Fibroblast of mammary gland (primary cell): ENCODE measurements around the gene TOP2A.

Experiments
- DNase-seq: peaks from one replicate; pipeline ENCODE4 v3.0.0-alpha.2; 2010; ENCODE audit warnings: low read depth
- H3K4me3 ChIP-seq: 2 replicates; pipeline ENCODE4 v1.5.1; 2011; ENCODE audit warnings: low read depth, mild to moderate bottlenecking, low read length, moderate library complexity; ENCODE audit not compliant: control insufficient read depth
- TF ChIP-seq, protein P1 (sequence below): conservative IDR thresholded peaks from 2 replicates; pipeline ENCODE4 v1.5.1; 2011; ENCODE audit warnings: low read depth, low read length, inconsistent platforms; ENCODE audit not compliant: control insufficient read depth, insufficient read depth

TOP2A gene

DNA sequence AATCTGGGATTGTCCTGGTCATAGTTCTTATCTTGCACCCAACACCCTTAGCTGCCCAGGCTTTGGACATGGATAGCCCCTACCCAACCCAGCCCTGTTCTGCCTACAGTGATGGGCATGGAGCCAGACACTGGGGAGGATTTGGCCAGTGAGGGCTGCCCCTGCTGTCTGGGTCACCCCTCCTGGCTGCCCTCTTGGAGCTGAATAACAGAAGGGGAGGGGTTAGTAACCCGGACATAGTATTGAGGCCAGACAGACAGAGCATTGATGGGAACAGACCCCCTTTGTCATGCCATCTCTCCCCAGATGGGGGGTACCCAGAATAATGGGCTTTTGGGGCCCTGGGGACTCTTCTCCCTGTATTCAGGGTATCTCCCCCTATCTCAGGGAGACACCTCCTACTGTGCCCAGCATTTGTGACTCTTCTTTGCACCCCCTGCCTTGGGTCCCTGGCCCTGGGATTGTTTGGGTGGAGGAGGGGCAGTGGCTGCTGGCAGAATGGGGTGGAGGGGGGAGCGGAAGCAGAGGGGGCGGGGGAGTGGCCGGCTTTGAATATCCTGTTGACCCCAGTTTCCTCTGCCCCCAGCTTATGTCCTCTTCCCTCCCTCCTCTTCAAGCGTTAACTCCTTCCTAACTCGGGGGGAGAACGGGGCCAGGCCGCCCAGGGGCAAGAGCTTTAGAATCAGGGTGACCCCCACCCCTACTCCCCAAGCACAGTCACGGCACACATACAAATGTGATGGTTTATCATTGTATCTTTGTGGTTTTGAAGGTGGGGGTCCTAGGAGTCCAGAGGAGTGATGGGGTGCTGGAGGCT, 70.2 kb downstream of the TOP2A start:
- DNase-seq, result no peak
- TF ChIP-seq, protein P1, sequence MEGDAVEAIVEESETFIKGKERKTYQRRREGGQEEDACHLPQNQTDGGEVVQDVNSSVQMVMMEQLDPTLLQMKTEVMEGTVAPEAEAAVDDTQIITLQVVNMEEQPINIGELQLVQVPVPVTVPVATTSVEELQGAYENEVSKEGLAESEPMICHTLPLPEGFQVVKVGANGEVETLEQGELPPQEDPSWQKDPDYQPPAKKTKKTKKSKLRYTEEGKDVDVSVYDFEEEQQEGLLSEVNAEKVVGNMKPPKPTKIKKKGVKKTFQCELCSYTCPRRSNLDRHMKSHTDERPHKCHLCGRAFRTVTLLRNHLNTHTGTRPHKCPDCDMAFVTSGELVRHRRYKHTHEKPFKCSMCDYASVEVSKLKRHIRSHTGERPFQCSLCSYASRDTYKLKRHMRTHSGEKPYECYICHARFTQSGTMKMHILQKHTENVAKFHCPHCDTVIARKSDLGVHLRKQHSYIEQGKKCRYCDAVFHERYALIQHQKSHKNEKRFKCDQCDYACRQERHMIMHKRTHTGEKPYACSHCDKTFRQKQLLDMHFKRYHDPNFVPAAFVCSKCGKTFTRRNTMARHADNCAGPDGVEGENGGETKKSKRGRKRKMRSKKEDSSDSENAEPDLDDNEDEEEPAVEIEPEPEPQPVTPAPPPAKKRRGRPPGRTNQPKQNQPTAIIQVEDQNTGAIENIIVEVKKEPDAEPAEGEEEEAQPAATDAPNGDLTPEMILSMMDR, result no peak
- H3K4me3 ChIP-seq, result no peak overlapping the region

DNA sequence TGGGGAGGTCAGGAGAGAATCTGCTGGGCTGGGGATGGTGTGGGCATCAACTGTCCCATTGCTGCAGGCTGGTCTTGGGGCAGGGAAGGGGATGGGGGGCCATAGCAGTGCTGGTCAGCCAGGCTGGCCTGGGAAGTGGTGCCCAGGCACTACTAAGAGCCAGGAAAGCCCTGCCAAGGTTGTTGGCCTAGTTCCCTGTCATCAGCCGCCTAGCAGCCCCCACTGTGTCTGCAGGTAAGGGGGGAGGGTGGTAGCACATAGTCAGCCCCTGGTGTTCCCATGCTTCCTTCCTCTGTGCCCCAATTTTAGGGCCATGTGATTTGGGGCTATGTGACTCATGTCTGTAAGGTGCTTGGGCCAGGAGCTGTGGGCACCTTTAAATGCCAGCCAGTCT, 70.9 kb downstream of the TOP2A start:
- no peak for DNase-seq
- TF ChIP-seq, protein P1, result no peak
- H3K4me3 ChIP-seq, result no peak overlapping the region

DNA sequence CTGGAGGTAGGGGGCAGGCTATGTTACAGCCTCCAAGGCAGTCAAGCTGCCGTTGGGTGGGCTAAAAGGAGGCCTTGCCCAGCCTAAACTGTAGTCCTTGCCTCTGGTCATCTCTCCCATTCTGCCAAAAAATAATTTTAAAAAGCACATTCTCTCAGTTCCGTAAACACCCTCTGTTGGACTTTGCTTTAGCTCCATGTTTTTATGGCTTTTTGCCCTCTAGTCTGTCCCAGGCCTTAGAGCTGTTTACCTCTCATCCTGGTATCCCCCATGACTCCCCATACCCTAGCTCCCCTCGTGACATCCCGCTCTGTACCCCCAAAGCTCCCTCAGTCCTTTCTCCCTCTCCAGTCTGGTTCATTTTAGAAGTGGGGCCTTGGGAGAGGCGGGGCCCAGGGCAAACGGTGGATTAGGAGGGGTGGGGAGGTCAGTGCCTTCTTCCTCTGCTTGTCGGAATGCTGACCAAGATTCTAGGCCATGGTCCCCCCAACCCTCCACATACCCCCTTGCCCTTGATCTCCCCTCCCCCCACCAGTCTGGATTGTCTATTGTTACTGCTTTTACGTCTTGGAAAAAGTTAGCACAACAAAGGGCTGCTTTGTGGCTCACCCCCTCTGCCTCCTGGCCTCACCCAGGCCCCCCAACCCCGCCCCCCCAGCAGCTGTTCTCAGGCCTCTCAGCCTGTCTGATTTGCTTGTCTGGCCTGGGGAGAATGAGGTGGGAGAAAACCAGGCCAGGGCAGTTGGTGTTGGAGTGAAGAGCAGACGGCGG, 71.5 kb downstream of the TOP2A start:
- TF ChIP-seq, protein P1, result no peak
- H3K4me3 ChIP-seq, result no peak overlapping the region

DNA sequence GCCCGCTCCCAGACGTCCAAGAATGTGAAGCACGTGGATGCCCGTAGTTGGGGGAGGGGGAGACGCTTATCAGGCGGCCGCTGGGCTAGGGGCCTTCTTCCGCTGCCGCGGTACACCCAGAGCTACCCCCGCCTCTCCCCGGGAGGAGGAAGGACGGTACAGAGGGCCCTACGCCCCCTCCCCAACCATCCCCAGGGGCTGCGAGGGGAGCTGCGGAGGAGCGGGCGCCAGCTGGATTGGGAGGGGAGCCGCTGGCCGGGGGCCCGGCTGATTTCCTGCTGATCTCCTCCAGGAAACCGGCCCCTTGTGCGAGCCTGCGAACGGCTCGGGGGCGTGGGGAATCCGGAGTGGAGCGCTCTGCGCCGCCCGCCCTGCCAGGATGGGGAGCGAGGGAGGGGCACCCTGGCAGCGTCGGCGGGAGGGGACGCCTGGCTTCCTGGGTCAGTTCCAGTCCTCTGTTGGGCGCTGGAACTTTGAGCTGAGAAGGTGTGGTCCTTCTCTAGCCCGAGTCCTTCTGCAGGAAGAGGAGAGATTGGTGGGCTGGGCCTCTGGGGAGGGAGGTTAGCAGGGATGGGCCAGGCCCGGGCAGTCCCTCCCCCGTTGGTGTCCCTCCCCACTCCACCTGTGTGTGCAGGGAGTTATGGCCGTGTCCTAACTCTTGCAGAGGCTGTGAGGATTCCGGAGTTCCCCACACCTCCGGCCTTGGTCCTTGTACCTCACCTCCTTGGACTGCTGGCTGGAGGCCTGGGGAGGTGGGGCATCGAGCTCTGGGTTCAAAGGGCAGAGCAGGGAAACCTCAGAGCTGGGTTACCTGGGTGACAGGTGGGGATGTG, 72.3 kb downstream of the TOP2A start:
- peak overlapping the region; percentile 12 for H3K4me3 ChIP-seq
- peak; percentile 38 for DNase-seq
- TF ChIP-seq, protein P1, result no peak

More for the DNA sequence above, 71.5 kb downstream of the TOP2A start:
- DNase-seq, result no peak

DNA sequence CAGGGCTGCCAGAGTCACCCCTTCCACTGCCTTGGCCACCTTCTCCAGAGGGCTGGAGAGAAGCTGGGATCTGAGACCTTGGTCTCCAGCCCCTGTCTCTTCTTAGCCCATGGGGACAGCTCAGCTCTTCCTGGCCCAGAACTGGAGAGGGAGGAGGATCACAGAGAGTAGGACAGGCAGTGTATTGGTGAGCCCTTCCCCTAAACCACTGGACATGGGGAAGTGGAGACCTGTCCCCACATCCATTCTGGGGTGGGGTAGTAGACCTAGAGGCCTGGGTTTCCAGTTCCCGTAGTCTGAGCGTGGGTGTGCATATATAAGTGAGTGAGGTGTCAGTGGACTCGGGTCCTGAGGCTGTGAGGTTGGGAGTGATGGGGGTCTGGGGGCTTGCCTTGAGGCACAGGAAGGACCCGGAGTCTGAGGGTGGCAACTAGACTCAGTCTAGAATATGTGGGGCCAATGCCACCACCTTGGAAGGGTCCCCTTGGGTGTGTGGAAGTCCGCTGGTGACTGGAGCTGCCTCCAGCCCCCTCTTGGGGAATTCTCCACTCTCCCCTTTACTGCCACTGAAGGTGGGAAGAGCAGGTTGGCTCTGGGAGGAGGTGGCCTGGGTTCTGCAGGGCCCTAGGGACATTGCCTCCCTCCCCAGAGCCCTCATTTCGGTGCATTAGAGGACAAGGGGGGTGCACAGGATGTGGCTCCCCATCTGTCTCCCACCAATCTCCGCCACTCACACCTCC, 73.1 kb downstream of the TOP2A start:
- TF ChIP-seq, protein P1, result no peak
- no peak for DNase-seq
- H3K4me3 ChIP-seq, result peak overlapping the region; percentile 12
